ENCODE data around the gene LRP1B. TPM values are rescaled to one million over a fixed set of nuclear protein-coding genes. Genes with fewer than 3 reads are reported as not detected.

The LRP1B gene
- total and polyA plus RNA-seq, 2 of the 8 experiments (the other 6 are each of a cell fraction or from before 2014, with no cell fraction given): 0.03 TPM; not detected in 1

DNA sequence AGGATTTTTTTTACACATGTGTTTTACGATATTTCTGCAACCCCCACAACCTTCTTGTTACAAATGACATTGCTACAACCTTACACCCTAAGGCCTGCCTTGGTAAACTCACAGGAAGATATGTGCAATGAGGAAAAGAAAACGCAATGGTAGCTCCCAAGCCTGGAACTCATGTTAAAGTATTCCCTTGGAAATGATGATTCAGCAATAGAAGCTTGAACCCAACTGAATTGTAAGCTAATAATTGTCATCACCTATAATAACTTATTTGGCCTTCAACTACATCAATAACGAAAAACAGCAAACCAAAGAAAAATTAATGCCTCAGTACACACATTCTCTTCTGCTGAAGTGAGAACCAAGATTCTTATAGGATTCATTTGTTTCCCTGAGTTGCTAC is 491.0 kb downstream of the LRP1B start (continued):
- TF ChIP-seq, protein P1, sequence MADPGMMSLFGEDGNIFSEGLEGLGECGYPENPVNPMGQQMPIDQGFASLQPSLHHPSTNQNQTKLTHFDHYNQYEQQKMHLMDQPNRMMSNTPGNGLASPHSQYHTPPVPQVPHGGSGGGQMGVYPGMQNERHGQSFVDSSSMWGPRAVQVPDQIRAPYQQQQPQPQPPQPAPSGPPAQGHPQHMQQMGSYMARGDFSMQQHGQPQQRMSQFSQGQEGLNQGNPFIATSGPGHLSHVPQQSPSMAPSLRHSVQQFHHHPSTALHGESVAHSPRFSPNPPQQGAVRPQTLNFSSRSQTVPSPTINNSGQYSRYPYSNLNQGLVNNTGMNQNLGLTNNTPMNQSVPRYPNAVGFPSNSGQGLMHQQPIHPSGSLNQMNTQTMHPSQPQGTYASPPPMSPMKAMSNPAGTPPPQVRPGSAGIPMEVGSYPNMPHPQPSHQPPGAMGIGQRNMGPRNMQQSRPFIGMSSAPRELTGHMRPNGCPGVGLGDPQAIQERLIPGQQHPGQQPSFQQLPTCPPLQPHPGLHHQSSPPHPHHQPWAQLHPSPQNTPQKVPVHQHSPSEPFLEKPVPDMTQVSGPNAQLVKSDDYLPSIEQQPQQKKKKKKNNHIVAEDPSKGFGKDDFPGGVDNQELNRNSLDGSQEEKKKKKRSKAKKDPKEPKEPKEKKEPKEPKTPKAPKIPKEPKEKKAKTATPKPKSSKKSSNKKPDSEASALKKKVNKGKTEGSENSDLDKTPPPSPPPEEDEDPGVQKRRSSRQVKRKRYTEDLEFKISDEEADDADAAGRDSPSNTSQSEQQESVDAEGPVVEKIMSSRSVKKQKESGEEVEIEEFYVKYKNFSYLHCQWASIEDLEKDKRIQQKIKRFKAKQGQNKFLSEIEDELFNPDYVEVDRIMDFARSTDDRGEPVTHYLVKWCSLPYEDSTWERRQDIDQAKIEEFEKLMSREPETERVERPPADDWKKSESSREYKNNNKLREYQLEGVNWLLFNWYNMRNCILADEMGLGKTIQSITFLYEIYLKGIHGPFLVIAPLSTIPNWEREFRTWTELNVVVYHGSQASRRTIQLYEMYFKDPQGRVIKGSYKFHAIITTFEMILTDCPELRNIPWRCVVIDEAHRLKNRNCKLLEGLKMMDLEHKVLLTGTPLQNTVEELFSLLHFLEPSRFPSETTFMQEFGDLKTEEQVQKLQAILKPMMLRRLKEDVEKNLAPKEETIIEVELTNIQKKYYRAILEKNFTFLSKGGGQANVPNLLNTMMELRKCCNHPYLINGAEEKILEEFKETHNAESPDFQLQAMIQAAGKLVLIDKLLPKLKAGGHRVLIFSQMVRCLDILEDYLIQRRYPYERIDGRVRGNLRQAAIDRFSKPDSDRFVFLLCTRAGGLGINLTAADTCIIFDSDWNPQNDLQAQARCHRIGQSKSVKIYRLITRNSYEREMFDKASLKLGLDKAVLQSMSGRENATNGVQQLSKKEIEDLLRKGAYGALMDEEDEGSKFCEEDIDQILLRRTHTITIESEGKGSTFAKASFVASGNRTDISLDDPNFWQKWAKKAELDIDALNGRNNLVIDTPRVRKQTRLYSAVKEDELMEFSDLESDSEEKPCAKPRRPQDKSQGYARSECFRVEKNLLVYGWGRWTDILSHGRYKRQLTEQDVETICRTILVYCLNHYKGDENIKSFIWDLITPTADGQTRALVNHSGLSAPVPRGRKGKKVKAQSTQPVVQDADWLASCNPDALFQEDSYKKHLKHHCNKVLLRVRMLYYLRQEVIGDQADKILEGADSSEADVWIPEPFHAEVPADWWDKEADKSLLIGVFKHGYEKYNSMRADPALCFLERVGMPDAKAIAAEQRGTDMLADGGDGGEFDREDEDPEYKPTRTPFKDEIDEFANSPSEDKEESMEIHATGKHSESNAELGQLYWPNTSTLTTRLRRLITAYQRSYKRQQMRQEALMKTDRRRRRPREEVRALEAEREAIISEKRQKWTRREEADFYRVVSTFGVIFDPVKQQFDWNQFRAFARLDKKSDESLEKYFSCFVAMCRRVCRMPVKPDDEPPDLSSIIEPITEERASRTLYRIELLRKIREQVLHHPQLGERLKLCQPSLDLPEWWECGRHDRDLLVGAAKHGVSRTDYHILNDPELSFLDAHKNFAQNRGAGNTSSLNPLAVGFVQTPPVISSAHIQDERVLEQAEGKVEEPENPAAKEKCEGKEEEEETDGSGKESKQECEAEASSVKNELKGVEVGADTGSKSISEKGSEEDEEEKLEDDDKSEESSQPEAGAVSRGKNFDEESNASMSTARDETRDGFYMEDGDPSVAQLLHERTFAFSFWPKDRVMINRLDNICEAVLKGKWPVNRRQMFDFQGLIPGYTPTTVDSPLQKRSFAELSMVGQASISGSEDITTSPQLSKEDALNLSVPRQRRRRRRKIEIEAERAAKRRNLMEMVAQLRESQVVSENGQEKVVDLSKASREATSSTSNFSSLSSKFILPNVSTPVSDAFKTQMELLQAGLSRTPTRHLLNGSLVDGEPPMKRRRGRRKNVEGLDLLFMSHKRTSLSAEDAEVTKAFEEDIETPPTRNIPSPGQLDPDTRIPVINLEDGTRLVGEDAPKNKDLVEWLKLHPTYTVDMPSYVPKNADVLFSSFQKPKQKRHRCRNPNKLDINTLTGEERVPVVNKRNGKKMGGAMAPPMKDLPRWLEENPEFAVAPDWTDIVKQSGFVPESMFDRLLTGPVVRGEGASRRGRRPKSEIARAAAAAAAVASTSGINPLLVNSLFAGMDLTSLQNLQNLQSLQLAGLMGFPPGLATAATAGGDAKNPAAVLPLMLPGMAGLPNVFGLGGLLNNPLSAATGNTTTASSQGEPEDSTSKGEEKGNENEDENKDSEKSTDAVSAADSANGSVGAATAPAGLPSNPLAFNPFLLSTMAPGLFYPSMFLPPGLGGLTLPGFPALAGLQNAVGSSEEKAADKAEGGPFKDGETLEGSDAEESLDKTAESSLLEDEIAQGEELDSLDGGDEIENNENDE (IDR thresholded peaks at IDR 0.05; ENCODE audit: insufficient replicate concordance, low read length): no peak
- no peak for TF ChIP-seq NANOG (IDR thresholded peaks at IDR 0.05; ENCODE audit: insufficient read depth, low read depth, low read length, poor library complexity, severe bottlenecking)
- TF ChIP-seq SRF (IDR thresholded peaks at IDR 0.05; ENCODE audit: low read depth, low read length): no peak
- no peak for TF ChIP-seq RAD21 (IDR thresholded peaks at IDR 0.05 in 1 of 2, conservative IDR thresholded peaks at IDR 0.05 in 1 of 2; ENCODE audit: low read depth in 2 of 2, low read length in 2 of 2)
- TF ChIP-seq, protein P2, sequence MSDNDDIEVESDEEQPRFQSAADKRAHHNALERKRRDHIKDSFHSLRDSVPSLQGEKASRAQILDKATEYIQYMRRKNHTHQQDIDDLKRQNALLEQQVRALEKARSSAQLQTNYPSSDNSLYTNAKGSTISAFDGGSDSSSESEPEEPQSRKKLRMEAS (IDR thresholded peaks at IDR 0.05): no peak
- no peak for TF ChIP-seq EZH2 (IDR thresholded peaks at IDR 0.05; ENCODE audit: low read depth, low read length, severe bottlenecking)
- no peak for TF ChIP-seq JUN (IDR thresholded peaks at IDR 0.05; ENCODE audit: low read depth, low read length)
- TF ChIP-seq SUZ12 (IDR thresholded peaks at IDR 0.05; ENCODE audit: low read length): no peak
- TF ChIP-seq, protein P3, sequence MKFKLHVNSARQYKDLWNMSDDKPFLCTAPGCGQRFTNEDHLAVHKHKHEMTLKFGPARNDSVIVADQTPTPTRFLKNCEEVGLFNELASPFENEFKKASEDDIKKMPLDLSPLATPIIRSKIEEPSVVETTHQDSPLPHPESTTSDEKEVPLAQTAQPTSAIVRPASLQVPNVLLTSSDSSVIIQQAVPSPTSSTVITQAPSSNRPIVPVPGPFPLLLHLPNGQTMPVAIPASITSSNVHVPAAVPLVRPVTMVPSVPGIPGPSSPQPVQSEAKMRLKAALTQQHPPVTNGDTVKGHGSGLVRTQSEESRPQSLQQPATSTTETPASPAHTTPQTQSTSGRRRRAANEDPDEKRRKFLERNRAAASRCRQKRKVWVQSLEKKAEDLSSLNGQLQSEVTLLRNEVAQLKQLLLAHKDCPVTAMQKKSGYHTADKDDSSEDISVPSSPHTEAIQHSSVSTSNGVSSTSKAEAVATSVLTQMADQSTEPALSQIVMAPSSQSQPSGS (IDR thresholded peaks at IDR 0.05; ENCODE audit: low read length): no peak

All from H1 (cell line).